ENCODE data around the gene CD46. TPM values are rescaled to one million over a fixed set of nuclear protein-coding genes. Genes with fewer than 3 reads are reported as not detected.
"Not testable (repeated sequence)": the region's sequence is repeated elsewhere in the genome, so short reads cannot be mapped to it uniquely, and the experiment has no call there.

The CD46 gene
- total and polyA plus RNA-seq, 7 donors, result 18.6 to 143 (median 104) TPM

- 89 to 96% methylated on average over 12 of the region's 12 CpGs for WGBS, 2 donors
- TF ChIP-seq CTCF (IDR thresholded peaks at IDR 0.05) (no peak), POLR2A (IDR thresholded peaks at IDR 0.05) (no peak), EP300 (IDR thresholded peaks at IDR 0.05) (no peak), POLR2AphosphoS5 (IDR thresholded peaks at IDR 0.05) (no peak)
- DNase-seq, result no peak
- Histone ChIP-seq H3K4me1 (no peaks in the 10 kb centered on the region), H3K27me3 (no peaks in the 10 kb centered on the region), H3K4me3 (no peak overlapping the region), H3K9me3 (no peaks in the 10 kb centered on the region), H3K36me3 (no peaks in the 10 kb centered on the region), H3K27ac (no peak overlapping the region)
- intact Hi-C loops (cut with DNase I), result no loop called here
Measured at GRCh38 chr1:207713529-207713928, 38.3 kb upstream of the CD46 start.

- WGBS, 2 donors, result 23 to 70% methylated on average over 2 of the region's 2 CpGs
- intact Hi-C loops (cut with DNase I), result no loop called here
- Histone ChIP-seq H3K27ac (no peak overlapping the region), H3K9me3 (no peaks in the 10 kb centered on the region), H3K27me3 (no peaks in the 10 kb centered on the region), H3K36me3 (no peaks in the 10 kb centered on the region), H3K4me3 (no peak overlapping the region), H3K4me1 (no peaks in the 10 kb centered on the region)
- TF ChIP-seq POLR2A (IDR thresholded peaks at IDR 0.05) (no peak), CTCF (IDR thresholded peaks at IDR 0.05) (no peak), EP300 (IDR thresholded peaks at IDR 0.05) (no peak), POLR2AphosphoS5 (IDR thresholded peaks at IDR 0.05) (no peak)
- DNase-seq, result no peak
Measured at GRCh38 chr1:207719234-207719633, 32.6 kb upstream of the CD46 start.

- intact Hi-C loops (cut with DNase I); DNase-seq; H3K4me1 ChIP-seq: not testable (repeated sequence)
Measured at GRCh38 chr1:207728200-207728858, 23.5 kb upstream of the CD46 start.

GRCh38 chr1:207737503-207738157, 14.2 kb upstream of the CD46 start:
- H3K9me3 ChIP-seq; H3K4me1 ChIP-seq; DNase-seq; H3K27ac ChIP-seq; intact Hi-C loops (cut with DNase I); H3K4me3 ChIP-seq; H3K27me3 ChIP-seq; H3K36me3 ChIP-seq: not testable (repeated sequence)
- 71 to 74% methylated on average over 8 of the region's 8 CpGs for WGBS, 2 donors

More at GRCh38 chr1:207728200-207728858, 23.5 kb upstream of the CD46 start:
- not testable (repeated sequence) for H3K36me3 ChIP-seq, H3K27me3 ChIP-seq, H3K9me3 ChIP-seq, H3K4me3 ChIP-seq, H3K27ac ChIP-seq
- WGBS, 2 donors, result 82 to 91% methylated on average over 4 of the region's 4 CpGs

DNA sequence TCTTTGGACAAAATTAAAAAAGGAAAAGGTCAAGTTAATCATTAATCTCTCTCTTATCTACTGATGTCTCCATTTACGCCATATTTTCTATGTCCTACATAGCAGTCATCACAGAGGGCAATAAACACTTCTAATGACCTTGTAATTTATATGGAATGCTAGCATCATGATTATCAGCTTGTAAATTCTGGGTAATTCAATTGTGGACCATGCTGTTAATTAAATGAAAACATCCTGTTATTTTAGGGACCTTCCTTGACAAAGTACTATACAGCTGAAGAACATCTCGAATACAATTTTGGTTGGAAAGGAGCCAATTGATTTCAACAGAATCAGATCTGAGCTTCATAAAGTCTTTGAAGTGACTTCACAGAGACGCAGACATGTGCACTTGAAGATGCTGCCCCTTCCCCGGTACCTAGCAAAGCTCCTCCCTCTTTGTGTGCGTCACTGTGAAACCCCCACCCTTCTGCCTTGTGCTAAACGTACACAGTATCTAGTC, 13.6 kb upstream of the CD46 start:
- H3K9me3 ChIP-seq; H3K36me3 ChIP-seq; intact Hi-C loops (cut with DNase I); DNase-seq; H3K27ac ChIP-seq; H3K4me3 ChIP-seq; H3K4me1 ChIP-seq; H3K27me3 ChIP-seq: not testable (repeated sequence)
- WGBS, 2 donors, result 14 to 42% methylated on average over 6 of the region's 6 CpGs

DNA sequence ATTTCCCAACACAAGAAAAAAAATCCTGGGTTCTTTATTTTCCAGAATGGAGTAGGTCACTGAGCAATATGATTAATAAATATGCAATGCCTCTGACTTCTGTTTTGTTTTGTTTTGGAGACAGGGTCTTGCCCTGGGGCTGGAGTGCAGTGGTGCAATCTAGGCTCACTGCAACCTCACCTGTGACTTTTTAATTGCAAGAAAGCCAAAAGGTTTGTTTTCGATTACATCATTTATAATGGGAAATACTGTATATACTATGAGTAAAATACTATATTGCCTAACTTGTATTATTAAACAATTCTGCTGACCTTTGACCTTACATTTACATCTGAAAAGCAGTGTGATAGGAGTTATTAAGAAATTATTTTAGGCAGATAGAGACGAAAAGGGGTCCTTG, 11.6 kb upstream of the CD46 start:
- intact Hi-C loops (cut with DNase I), result no loop called here
- TF ChIP-seq EP300 (IDR thresholded peaks at IDR 0.05) (no peak), POLR2AphosphoS5 (IDR thresholded peaks at IDR 0.05) (no peak), CTCF (IDR thresholded peaks at IDR 0.05) (no peak), POLR2A (IDR thresholded peaks at IDR 0.05) (no peak)
- H3K27me3 ChIP-seq, result no peaks in the 10 kb centered on the region
- DNase-seq, result no peak
- no peaks in the 10 kb centered on the region for H3K4me1 ChIP-seq
- no peak overlapping the region for H3K4me3 ChIP-seq
- no peaks in the 10 kb centered on the region for H3K9me3 ChIP-seq
- 78 to 85% methylated on average over 2 of the region's 2 CpGs for WGBS, 2 donors
- H3K36me3 ChIP-seq, result no peaks in the 10 kb centered on the region
- H3K27ac ChIP-seq, result no peak overlapping the region

All from sigmoid colon (tissue), 7 donors.